GM10266 (cell line): ENCODE measurements around the gene PRKCH.

Source experiments
- DNase-seq: peaks from one replicate; pipeline ENCODE4 v3.0.0; 2012; ENCODE audit errors: extremely low spot score
- CTCF ChIP-seq: IDR thresholded peaks from 2 replicates; pipeline ENCODE4 v1.5.1; 2012; ENCODE audit warnings: mild to moderate bottlenecking, low read depth; ENCODE audit not compliant: control insufficient read depth, insufficient read depth; ENCODE audit errors: missing control alignments

PRKCH gene

GRCh38 chr14:61372842-61373555 lies 51.6 kb downstream of the PRKCH start:
- TF ChIP-seq CTCF, result no peak
- no peak for DNase-seq

GRCh38 chr14:61374284-61374683 lies 52.9 kb downstream of the PRKCH start:
- no peak for DNase-seq
- no peak for TF ChIP-seq CTCF

GRCh38 chr14:61375218-61375617 lies 53.8 kb downstream of the PRKCH start:
- TF ChIP-seq CTCF, result no peak

GRCh38 chr14:61376314-61376713 lies 54.9 kb downstream of the PRKCH start:
- no peak for DNase-seq
- no peak for TF ChIP-seq CTCF

More at GRCh38 chr14:61375218-61375617, 53.8 kb downstream of the PRKCH start:
- DNase-seq, result no peak

- no peak for TF ChIP-seq CTCF
- DNase-seq, result no peak
Measured at GRCh38 chr14:61377749-61378148, 56.4 kb downstream of the PRKCH start.

- no peak for TF ChIP-seq CTCF
- DNase-seq, result peak; percentile 23
Measured at GRCh38 chr14:61379639-61380184, 58.3 kb downstream of the PRKCH start.

- TF ChIP-seq CTCF, result no peak
- DNase-seq, result no peak
Measured at GRCh38 chr14:61380984-61381383, 59.6 kb downstream of the PRKCH start.
